ENCODE results near the gene LRIT1. TPM values are rescaled to one million over a fixed set of nuclear protein-coding genes. Genes with fewer than 3 reads are reported as not detected.
"Not testable (repeated sequence)": the region's sequence is repeated elsewhere in the genome, so short reads cannot be mapped to it uniquely, and the experiment has no call there.

Gene LRIT1
- total RNA-seq, result not detected

- no peak within 1 kb of the TSS for H3K27ac Mint-ChIP-seq
- H3K4me1 Mint-ChIP-seq, result no peaks in the 10 kb centered on the region
- H3K36me3 Mint-ChIP-seq, result no peaks in the 10 kb centered on the region
- peaks cover 9% of the 10 kb centered on the region for H3K27me3 Mint-ChIP-seq
- no peak within 1 kb of the TSS for H3K4me3 Mint-ChIP-seq
- no peak for DNase-seq
- no peaks in the 10 kb centered on the region for H3K9me3 Mint-ChIP-seq
Measured at GRCh38 chr10:84241185-84241790, at the start of gene LRIT1. Gene LRIT1 (minus strand): TSS chr10:84241546. CDS start chr10:84241439, 107 bp downstream.

- no peaks in the 10 kb centered on the region for H3K27me3 Mint-ChIP-seq
- DNase-seq, result no peak
- no peaks in the 10 kb centered on the region for H3K9me3 Mint-ChIP-seq
- H3K4me3 Mint-ChIP-seq, result no peak overlapping the region
- no peak overlapping the region for H3K27ac Mint-ChIP-seq
- H3K36me3 Mint-ChIP-seq, result no peaks in the 10 kb centered on the region
- H3K4me1 Mint-ChIP-seq, result peaks cover 16% of the 10 kb centered on the region
Measured at GRCh38 chr10:84290235-84290634, 48.9 kb upstream of the LRIT1 start.

GRCh38 chr10:84289521-84290200, 48.3 kb upstream of the LRIT1 start:
- H3K27ac Mint-ChIP-seq, result no peak overlapping the region
- H3K4me1 Mint-ChIP-seq, result peaks cover 12% of the 10 kb centered on the region
- no peaks in the 10 kb centered on the region for H3K9me3 Mint-ChIP-seq
- DNase-seq, result no peak
- no peaks in the 10 kb centered on the region for H3K36me3 Mint-ChIP-seq
- H3K27me3 Mint-ChIP-seq, result no peaks in the 10 kb centered on the region
- H3K4me3 Mint-ChIP-seq, result no peak overlapping the region

- H3K4me1 Mint-ChIP-seq, result no peaks in the 10 kb centered on the region
- H3K9me3 Mint-ChIP-seq, result no peaks in the 10 kb centered on the region
- no peaks in the 10 kb centered on the region for H3K36me3 Mint-ChIP-seq
- H3K4me3 Mint-ChIP-seq, result no peak overlapping the region
- no peak overlapping the region for H3K27ac Mint-ChIP-seq
- H3K27me3 Mint-ChIP-seq, result no peaks in the 10 kb centered on the region
- DNase-seq, result no peak
Measured at GRCh38 chr10:84288151-84288550, 46.8 kb upstream of the LRIT1 start.

GRCh38 chr10:84286695-84287094, 45.3 kb upstream of the LRIT1 start:
- Mint-ChIP-seq H3K9me3 (no peaks in the 10 kb centered on the region), H3K27me3 (no peaks in the 10 kb centered on the region), H3K27ac (no peak overlapping the region), H3K4me3 (no peak overlapping the region), H3K36me3 (no peaks in the 10 kb centered on the region), H3K4me1 (no peaks in the 10 kb centered on the region)
- DNase-seq, result no peak

- peaks cover 29% of the 10 kb centered on the region for H3K27me3 Mint-ChIP-seq
- H3K27ac Mint-ChIP-seq, H3K36me3 Mint-ChIP-seq, H3K4me1 Mint-ChIP-seq, H3K9me3 Mint-ChIP-seq, H3K4me3 Mint-ChIP-seq, DNase-seq: not testable (repeated sequence)
Measured at GRCh38 chr10:84279876-84280475, 38.6 kb upstream of the LRIT1 start.

- Mint-ChIP-seq H3K36me3 (no peaks in the 10 kb centered on the region), H3K9me3 (no peaks in the 10 kb centered on the region), H3K4me1 (peaks cover 7% of the 10 kb centered on the region), H3K4me3 (no peak overlapping the region), H3K27me3 (peaks cover 11% of the 10 kb centered on the region), H3K27ac (no peak overlapping the region)
- DNase-seq, result no peak
Measured at GRCh38 chr10:84270708-84271107, 29.4 kb upstream of the LRIT1 start.

GRCh38 chr10:84269773-84270172, 28.4 kb upstream of the LRIT1 start:
- no peaks in the 10 kb centered on the region for H3K9me3 Mint-ChIP-seq
- no peak for DNase-seq
- peaks cover 11% of the 10 kb centered on the region for H3K4me1 Mint-ChIP-seq
- no peaks in the 10 kb centered on the region for H3K36me3 Mint-ChIP-seq
- no peak overlapping the region for H3K27ac Mint-ChIP-seq
- peaks cover 11% of the 10 kb centered on the region for H3K27me3 Mint-ChIP-seq
- H3K4me3 Mint-ChIP-seq, result no peak overlapping the region

GRCh38 chr10:84269162-84269561, 27.8 kb upstream of the LRIT1 start:
- Mint-ChIP-seq H3K36me3 (no peaks in the 10 kb centered on the region), H3K9me3 (no peaks in the 10 kb centered on the region), H3K27me3 (peaks cover 15% of the 10 kb centered on the region), H3K4me3 (no peak overlapping the region), H3K4me1 (peaks cover 15% of the 10 kb centered on the region), H3K27ac (no peak overlapping the region)
- no peak for DNase-seq

- Mint-ChIP-seq H3K4me1 (peaks cover 15% of the 10 kb centered on the region), H3K4me3 (no peak overlapping the region), H3K36me3 (no peaks in the 10 kb centered on the region), H3K9me3 (no peaks in the 10 kb centered on the region), H3K27me3 (peaks cover 24% of the 10 kb centered on the region), H3K27ac (no peak overlapping the region)
- peak; percentile 67 for DNase-seq
Measured at GRCh38 chr10:84267503-84268126, 26.3 kb upstream of the LRIT1 start.

- Mint-ChIP-seq H3K4me3 (no peak overlapping the region), H3K36me3 (no peaks in the 10 kb centered on the region), H3K27me3 (peaks cover 27% of the 10 kb centered on the region), H3K27ac (no peak overlapping the region), H3K9me3 (no peaks in the 10 kb centered on the region), H3K4me1 (peaks cover 12% of the 10 kb centered on the region)
- DNase-seq, result no peak
Measured at GRCh38 chr10:84265418-84265817, 24.1 kb upstream of the LRIT1 start.

- H3K36me3 Mint-ChIP-seq, result no peaks in the 10 kb centered on the region
- peaks cover 33% of the 10 kb centered on the region for H3K27me3 Mint-ChIP-seq
- peaks cover 12% of the 10 kb centered on the region for H3K4me1 Mint-ChIP-seq
- no peak overlapping the region for H3K27ac Mint-ChIP-seq
- DNase-seq, result peak; percentile 64
- H3K4me3 Mint-ChIP-seq, result no peak overlapping the region
- H3K9me3 Mint-ChIP-seq, result no peaks in the 10 kb centered on the region
Measured at GRCh38 chr10:84264611-84265141, 23.3 kb upstream of the LRIT1 start.

- no peak overlapping the region for H3K27ac Mint-ChIP-seq
- no peaks in the 10 kb centered on the region for H3K36me3 Mint-ChIP-seq
- H3K9me3 Mint-ChIP-seq, result no peaks in the 10 kb centered on the region
- H3K4me3 Mint-ChIP-seq, result no peak overlapping the region
- peaks cover 12% of the 10 kb centered on the region for H3K4me1 Mint-ChIP-seq
- peaks cover 33% of the 10 kb centered on the region for H3K27me3 Mint-ChIP-seq
- no peak for DNase-seq
Measured at GRCh38 chr10:84263716-84264115, 22.4 kb upstream of the LRIT1 start.

- H3K4me1 Mint-ChIP-seq, result peaks cover 9% of the 10 kb centered on the region
- H3K4me3 Mint-ChIP-seq, result no peak overlapping the region
- no peak for DNase-seq
- no peak overlapping the region for H3K27ac Mint-ChIP-seq
- H3K36me3 Mint-ChIP-seq, result no peaks in the 10 kb centered on the region
- peaks cover 27% of the 10 kb centered on the region for H3K27me3 Mint-ChIP-seq
- H3K9me3 Mint-ChIP-seq, result no peaks in the 10 kb centered on the region
Measured at GRCh38 chr10:84262190-84262956, 21.0 kb upstream of the LRIT1 start.
